HG03025 (cell line): ENCODE results near the gene TRIM9.
"Not testable (repeated sequence)": the region's sequence is repeated elsewhere in the genome, so short reads cannot be mapped to it uniquely, and the experiment has no call there.

Experiments used
- ATAC-seq: cut with Tn5 transposase; IDR thresholded peaks from one replicate; pipeline ENCODE4 v1.9.1; 2021; ENCODE audit warnings: mild to moderate bottlenecking, moderate library complexity; ENCODE audit not compliant: unreplicated experiment, low FRiP score

Gene TRIM9

DNA sequence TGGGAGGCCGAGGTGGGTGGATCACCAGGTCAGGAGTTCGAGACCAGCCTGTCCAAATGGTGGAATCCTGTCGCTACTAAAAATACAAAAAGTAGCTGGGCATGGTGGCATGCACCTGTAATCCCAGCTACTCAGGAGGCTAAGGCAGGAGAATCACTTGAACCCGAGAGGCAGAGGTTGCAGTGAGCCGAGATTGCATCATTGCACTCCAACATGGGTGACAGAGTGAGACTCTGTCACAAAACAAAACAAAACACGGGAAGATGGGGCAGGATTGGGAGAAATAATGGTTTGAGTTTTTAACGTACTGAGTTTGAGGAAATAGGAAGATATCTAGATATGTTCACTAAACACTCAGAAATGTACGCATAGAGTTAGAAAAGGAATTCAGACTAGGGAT lies 153.3 kb downstream of the TRIM9 start:
- ATAC-seq, result not testable (repeated sequence)

DNA sequence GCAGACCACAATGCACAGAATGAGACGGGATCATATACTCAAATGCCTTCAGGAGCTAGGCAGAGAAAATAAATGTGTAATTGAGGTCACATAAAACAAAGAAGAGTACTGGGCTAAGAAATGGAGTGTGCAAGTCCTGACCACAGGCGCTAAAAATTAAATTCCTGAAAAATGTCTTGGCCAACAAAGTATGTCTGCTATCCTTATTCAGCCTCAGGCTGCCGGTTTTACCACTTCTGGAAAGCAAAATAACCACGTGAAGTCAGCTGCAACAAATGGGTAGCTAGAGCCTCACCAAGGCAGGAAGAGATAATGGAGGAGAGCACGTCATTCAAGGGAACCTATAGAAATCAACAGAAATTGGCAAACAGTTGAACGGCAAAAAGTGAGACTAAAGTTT lies 153.8 kb downstream of the TRIM9 start:
- no peak for ATAC-seq

DNA sequence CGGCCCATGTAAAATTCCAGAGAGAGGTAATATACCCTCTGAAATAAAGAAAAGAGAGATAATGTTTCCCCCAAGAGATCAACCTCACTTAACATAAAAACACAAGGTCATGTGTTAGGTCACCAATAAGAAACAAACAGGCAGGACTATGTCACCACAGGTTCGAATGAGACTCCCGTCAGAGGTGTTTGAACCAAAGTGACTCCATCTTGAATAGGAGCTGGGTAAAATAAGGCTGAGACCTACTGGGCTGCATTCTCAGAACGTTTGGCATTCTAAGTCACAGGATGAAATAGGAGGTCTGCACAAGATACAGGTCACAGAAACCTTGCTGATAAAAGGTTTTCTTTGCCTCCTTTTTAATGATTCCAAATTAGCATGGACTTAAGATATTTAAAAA lies 157.1 kb downstream of the TRIM9 start:
- no peak for ATAC-seq

DNA sequence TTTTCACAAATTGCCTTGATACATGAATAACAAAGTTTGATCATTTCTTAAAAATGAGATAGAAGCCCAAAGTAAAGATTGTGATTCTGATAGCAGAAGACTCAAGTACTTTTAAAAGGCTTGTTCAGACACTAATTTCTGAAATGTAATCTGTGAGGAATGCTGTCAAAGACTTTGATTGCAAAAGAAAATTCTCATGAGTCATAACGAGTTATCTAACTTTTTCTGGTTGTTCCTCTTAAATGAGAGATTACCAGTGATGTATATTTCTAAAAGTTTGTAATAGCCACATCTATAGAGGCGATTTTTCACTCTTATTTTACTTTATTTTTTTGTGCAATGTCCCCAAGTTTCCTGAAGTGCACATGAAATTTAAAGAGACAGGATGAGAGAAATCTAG lies 157.6 kb downstream of the TRIM9 start:
- no peak for ATAC-seq

DNA sequence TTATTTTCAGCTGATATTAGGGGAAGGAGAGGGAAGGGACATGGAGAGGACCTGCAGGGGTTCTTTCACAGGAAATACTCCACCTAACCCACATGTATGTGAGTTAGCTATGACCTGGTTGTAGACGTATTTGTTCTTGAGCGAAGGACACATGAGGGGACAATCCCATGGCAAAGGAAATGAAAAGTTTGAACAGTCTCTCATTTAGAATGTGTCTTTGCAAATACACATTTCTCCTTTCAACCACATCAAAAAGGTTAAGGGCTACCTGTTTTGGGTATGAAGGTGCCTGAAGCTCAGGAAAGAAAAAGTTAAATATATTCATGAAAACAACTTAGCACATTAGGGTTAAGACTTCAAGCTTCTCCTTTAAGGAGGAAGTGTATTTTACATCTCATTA lies 158.0 kb downstream of the TRIM9 start:
- no peak for ATAC-seq

DNA sequence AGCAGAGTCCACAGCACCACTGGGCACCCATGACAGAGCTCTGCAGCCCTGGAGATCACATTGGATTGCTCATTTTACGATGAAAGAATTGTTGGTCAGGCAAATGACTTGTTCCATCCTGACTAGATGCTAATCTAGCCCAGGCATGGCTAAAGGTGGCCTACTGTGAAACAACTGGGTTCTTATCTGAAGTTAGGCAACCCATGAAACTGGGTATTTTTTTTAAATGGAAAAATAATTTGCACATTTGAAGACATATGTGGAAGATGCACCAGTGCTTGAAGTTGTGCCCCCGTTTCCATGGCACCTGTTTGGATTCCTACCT lies 158.9 kb downstream of the TRIM9 start:
- ATAC-seq, result no peak

DNA sequence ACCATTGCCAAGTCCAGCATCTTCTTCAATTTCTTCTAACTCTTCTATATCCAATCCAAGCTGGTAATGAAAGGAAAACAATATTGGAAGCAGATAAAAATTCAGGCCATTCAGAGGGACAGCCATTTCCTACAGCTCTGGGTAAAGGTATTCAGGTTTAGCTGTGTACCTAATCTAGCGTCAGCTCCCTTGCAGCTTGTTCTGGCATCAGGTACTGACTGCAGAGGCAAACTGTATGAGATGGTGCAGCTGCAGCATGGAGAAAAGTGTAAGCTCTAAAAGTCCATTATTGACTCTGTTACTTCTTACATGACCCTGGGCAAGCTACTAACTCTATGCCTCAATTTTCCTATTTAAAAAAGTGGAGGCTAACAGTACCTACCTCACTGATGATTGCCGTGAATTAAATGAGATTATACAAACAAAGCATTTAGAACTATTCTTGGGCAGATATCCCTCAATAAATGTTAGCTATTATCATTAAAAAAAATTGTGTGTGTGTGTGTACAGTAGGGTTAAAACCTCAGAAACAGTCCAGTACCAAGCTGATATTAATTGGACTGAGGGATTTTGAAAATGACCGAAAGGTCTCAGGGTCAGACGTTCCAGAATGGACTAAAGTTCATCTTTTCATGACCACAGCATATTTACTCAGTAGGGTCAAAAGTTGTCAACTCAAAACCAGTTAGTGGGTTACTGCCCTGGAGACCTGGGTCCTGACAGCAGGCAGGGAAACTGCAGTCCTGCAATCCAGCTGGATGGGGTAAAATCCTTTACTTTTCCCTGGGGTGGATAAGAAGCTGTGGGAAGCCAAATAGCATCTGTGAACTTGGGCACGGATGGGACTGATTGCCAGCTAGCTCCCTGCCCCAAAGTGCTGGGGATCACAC lies 159.5 kb downstream of the TRIM9 start:
- ATAC-seq, result no peak

DNA sequence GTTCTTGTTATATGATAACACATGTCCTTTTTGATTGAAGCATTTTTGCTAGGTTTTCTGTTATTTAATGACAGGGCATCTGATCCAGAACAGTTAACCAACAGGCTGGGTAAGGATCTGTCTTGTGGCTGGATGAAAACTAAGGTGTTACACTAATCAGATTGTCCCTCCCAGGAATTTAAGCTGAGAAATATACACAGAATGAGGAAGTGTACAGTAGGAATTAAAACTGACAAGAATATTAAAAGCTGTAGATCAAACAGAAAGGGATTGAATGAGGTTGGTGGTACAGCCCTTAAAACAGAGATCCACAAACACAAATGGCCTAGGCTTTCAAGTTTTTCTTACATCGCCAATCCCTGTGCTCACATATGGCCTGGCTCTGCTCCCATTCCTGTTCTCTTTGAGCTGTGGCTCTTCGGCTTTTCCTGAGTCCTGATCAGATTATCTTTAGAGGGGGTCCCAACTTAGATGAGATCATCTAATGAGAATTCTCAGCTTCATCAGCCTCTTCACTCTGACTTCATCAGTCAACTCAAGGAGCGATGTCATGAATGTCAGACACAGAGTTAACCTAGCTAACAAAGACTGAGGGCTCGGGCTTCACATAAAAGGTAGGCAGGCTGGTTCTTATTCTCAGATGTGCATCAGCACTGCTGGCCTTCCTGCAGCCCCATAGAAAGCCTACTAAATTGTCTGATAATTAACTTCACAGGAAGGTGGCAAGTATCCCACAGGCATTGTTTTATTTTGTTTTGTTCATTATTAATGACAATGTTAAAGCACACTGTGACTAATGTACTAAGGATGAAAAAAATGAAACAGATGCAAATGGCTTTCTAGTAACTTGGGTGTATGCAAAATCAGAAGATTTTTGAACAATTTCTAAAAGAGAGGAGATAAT lies 162.1 kb downstream of the TRIM9 start:
- ATAC-seq, result no peak

DNA sequence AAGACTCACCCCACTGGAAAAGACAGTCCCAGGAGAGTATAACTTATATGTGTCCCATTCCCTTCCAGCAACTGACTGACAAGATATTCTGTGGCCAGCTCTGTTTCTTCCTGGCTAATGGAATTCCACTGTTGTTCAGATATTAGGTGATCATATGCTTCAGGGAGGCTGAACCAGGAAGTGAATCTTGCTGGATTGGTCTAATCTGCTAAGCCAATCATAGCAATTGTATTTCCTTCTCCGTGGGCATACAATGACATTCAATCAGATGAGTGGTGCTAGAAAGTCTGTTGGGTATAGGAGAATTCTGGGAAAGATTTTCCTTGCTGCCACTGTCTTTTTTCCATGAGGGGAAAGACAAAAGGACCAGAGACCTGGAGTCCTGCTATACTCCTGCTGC lies 162.7 kb downstream of the TRIM9 start:
- ATAC-seq, result no peak

DNA sequence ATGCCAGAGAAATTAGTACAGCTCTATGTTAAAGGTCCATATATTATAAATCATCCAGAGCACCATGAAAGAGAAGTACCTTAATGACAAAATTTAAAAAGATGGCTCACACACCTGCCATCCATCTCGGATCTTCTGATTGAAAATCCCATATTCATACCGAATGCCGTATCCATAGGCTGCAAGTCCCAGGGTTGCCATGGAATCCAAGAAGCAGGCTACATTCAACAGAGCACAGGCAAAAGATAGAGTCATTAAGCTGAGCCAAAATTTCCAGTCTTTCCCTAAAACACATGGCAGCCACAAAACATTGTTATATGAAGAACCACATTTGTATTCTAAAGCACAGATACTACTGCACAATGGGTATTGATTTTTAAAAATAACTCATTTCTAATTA lies 163.3 kb downstream of the TRIM9 start:
- no peak for ATAC-seq

DNA sequence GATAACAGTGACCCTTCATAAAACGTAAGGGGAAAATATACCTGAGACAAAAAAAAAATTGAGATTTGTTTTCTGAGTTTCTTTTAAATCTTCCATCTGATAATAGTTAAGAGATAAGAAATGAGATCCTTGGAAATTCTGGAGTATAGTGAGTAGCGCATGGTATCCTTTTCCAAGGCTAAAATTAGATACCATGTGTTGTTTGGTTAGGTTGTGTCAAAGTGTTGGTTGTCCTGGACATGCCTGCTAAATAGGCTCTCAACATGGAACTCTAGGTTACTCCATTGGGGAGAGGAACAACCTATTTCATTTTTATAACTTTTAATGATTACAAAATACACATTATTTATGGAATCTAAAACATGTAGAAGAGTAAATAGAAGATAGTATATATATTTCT lies 165.4 kb downstream of the TRIM9 start:
- no peak for ATAC-seq

DNA sequence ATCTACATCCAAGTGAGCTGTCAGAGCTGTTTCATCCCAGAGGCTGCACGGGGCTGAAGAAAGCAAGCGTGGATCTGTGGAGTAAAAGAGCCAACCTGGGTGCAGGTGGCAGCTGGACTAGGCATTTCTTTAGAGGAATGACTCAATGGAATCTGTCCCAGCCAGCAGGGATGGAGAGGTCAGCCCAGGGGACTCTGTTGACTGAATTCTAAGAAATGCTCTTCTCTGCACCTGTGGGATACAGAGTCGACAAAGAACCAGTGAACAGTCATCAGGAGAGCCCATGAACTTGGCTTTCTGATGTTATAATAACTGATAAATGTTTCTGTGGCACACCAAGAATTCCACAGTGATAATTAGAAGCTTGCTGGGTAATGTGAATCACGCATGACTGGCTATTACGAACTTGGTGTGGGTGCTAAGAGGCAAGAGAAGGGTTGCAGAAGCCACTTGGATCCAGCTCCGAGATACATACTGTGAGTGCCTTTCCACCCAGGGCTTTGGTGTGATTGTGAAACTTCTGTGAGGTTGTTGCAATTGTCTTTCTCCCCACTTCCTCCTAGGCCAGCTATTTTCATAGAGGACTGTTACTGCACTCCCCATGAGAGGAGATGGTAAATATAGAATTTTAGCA lies 166.8 kb downstream of the TRIM9 start:
- ATAC-seq, result no peak

DNA sequence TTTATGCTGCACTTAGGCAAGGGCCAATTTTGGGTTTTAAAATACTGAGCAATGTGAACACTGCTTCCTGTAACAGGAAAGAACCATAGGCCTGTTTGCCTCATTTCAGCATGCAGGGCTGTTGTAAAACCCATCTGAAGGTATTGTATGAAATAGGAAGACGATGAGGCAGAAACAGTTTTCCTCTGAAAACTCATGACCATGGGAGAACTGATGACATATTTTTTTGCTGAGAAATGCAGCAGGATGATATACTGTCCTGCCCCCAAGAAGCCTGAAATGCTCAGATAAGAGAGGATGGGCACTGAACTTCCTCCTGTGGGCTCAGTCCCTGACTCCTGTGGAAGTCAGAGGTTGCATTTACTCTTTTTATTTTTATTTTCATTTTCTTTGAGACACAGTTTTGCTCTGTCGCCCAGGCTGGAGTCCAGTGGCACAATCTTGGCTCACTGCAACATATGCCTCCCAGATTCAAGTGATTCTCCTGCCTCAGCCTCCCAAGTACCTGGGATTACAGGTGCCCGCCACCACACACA lies 168.0 kb downstream of the TRIM9 start:
- ATAC-seq, result no peak
